Measurements from ENCODE around the gene BUD31. TPM values are rescaled to one million over a fixed set of nuclear protein-coding genes. Genes with fewer than 3 reads are reported as not detected.

Gene BUD31
- 142 and 174 TPM in 2 replicates for total RNA-seq

DNA sequence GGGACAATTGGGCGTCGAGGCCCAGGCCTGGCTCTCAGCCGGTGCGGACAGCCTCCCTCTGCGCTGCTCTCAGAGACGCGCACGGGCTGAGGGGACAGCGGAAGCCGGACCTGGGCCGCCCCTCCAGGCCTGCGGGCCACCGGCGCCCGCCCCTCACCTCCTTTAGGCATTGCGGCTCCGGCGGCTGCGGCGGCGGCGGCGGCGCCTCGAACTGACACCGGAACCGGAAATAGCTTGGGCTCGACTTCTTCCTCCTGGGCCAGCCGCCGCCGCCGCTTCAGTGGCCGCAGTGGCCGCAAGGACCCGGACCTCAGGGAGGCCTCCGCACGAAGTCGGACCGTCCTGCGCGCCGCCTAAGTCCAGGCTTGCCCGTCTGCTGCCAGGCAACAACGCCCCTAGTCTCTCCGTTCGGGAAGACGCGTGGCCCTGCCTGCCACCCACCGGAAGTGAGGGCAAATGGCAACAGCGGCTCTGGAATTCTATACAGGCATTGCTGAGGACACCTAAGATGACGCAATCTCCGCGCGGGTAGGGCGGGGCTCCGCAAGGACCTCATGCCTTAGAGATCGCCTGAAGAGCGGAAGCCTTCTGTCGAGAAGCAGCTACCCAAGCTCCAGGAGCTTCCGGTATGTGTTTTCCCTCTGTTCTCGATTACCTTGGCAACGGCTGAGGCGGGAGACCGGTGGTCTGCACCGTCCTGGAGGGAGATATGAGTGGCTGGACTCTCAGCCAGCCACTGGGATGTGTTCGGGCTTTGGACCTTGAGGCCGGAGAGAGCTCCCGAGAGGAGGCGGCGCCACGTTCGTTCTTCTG, at the start of gene BUD31, which contains the start of gene PDAP1:
Gene BUD31 (plus strand): TSS at position 591 of the 813 bp plus-strand sequence. CDS start 2,124 bp downstream, outside the sequence.
Gene PDAP1 (minus strand): TSS at position 219 of the 813 bp plus-strand sequence. CDS start 49 bp downstream, at position 170.

DNA sequence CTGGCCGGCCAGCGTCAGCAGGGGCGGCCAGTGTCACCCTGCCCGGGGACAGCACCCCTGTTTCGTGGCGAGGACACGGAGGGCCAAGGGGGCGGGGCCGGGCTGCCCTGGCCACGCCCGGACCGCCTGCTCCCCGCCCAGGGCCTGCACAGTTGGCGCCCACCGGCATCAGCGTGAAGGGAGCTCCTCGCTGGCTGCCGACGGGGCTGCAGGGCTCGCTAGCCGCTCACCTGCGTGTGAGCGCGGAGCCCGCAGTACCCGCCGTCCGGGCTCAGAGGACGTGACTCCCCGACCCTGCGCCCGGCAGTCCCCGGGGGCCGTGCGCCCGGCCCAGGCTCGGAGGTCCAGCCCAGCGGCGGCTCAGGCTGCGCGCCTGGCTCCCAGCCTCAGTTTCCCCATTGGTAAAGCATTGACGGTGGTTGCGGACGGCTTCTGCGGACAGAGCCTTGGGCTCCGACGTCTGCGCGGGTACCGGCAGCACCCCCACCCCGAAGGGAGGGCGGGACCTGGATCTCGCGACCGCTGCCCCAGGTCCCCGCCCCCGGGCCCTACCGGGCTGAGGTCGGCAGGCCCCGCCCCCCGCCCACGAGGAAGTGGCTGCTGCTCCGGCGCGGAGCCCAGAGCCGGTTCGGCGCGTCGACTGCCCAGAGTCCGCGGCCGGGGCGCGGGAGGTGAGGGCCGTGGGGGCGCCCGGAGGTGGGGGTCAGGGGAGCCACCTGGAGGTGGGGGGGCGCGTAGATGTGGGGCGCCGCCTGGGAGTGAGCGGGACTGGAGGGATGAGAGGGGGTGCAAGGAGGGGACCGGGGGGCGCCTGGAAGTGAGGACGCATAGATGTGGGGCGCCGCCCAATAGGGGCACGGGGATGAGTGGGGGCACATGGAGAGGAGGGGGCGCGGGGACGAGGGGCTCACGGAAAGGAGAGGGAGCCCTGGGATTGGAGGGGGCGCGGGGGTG, 34.4 kb upstream of the BUD31 start, which contains the start of gene ARPC1B:
Gene ARPC1B (plus strand): TSS at position 620 of the 954 bp plus-strand sequence. CDS start 10,985 bp downstream, outside the sequence.

DNA sequence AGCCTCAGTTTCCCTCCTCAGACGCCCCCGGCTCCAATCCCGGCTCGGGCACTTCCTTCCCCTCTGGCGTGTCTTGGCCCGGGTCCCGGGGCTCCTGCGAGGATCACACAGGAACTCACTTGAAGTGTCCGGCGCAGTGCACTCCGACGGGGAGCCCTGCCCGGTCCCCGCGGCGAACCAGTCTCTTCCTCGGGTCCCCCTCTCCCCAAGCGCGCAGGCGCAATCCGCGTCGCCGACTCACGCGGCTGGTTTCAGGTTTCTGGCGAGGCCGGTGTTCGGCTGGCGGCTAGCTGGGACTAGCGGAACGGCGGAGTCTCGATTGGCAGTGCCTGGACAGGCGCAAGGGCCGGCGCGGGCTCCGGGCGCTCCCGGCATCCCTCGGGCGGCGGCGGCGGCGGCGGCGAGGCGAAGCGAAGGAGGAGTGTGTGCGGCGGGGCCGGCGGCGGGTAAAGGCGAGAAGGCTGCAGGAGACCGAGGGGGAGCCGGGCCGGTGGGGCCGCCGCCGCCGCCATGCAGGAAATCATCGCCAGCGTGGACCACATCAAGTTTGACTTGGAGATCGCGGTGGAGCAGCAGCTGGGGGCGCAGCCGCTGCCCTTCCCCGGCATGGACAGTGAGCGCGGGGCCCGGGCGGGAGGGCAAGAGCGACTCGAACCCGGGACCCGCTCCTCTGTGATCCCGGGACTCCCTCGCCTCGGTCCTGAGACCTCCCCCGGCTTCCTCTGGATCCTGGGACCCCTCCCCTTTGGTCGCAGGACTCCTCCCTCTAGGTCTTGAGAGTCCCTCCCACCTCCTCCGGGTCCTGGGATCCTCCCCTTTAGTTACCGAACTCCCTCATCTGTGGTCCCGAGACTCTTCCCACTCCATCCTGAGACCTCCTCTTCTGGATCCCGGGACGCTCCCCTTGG, 30.1 kb downstream of the BUD31 start, which contains the start of the genes CPSF4 and PTCD1:
Gene CPSF4 (plus strand): TSS at position 371 of the 908 bp plus-strand sequence. CDS start 140 bp downstream, at position 511.
Gene PTCD1 (minus strand): TSS at position 226 of the 908 bp plus-strand sequence. CDS start 3,556 bp downstream, outside the sequence.

Other genes with a start within 250 kb of the BUD31 start
- not detected in 2 replicates for gene KPNA7, start 200.9 kb upstream of the BUD31 start, total RNA-seq
- gene MYH16, start 136.1 kb upstream of the BUD31 start, total RNA-seq, result not detected in 2 replicates
- 203 and 209 TPM in 2 replicates for gene ARPC1A, start 83.1 kb upstream of the BUD31 start, total RNA-seq
- 361 and 534 TPM in 2 replicates for gene ARPC1B, start 34.2 kb upstream of the BUD31 start, total RNA-seq
- gene PDAP1, start 372 bp upstream of the BUD31 start, total RNA-seq, result 26.9 and 29.2 TPM in 2 replicates
- 7.1 and 8.1 TPM in 2 replicates for gene PTCD1, start 29.8 kb downstream of the BUD31 start, total RNA-seq
- 21.6 and 28.1 TPM in 2 replicates for gene CPSF4, start 30.0 kb downstream of the BUD31 start, total RNA-seq
- gene ATP5MF, start 57.2 kb downstream of the BUD31 start, total RNA-seq, result 443 and 477 TPM in 2 replicates
- 2.6 and 3.6 TPM in 2 replicates for gene ZNF789, start 63.9 kb downstream of the BUD31 start, total RNA-seq
- 22.5 and 27.3 TPM in 2 replicates for gene ZNF394, start 91.3 kb downstream of the BUD31 start, total RNA-seq
- 10.8 and 12.1 TPM in 2 replicates for gene ZKSCAN5, start 95.7 kb downstream of the BUD31 start, total RNA-seq
- gene FAM200A, start 143.1 kb downstream of the BUD31 start, total RNA-seq, result 5.3 and 5.5 TPM in 2 replicates
- 42.6 and 45.9 TPM in 2 replicates for gene ZNF655, start 149.7 kb downstream of the BUD31 start, total RNA-seq
- gene TMEM225B, start 189.3 kb downstream of the BUD31 start, total RNA-seq, result 0.46 and 1.1 TPM in 2 replicates
- gene ZSCAN25, start 208.0 kb downstream of the BUD31 start, total RNA-seq, result 7.5 and 11.5 TPM in 2 replicates

All from smooth muscle cell of bladder (primary cell).